ENCODE results near the gene ZBTB4.
A peak's percentile ranks its signal among the peaks of the same experiment; 100 is the strongest.
"Not testable (repeated sequence)": the region's sequence is repeated elsewhere in the genome, so short reads cannot be mapped to it uniquely, and the experiment has no call there.

The ZBTB4 gene

GRCh38 chr17:7469843-7470242 lies 9.6 kb downstream of the ZBTB4 start:
- not testable (repeated sequence) for DNase-seq

GRCh38 chr17:7468804-7469389 lies 10.5 kb downstream of the ZBTB4 start:
- DNase-seq = no peak

- no peak for DNase-seq
Observed at GRCh38 chr17:7468290-7468689, 11.1 kb downstream of the ZBTB4 start.

GRCh38 chr17:7467498-7467897 lies 11.9 kb downstream of the ZBTB4 start:
- DNase-seq = no peak

GRCh38 chr17:7466639-7467341 lies 12.6 kb downstream of the ZBTB4 start:
- peak in 1 of 2 donors; percentile 49 for DNase-seq

GRCh38 chr17:7466318-7466638 lies 13.2 kb downstream of the ZBTB4 start:
- DNase-seq = no peak

- no peak for DNase-seq
Observed at GRCh38 chr17:7465597-7466275, 13.7 kb downstream of the ZBTB4 start.

- no peak for DNase-seq
Observed at GRCh38 chr17:7464081-7464480, 15.3 kb downstream of the ZBTB4 start.

- no peak for DNase-seq
Observed at GRCh38 chr17:7463372-7463846, 16.0 kb downstream of the ZBTB4 start.

- no peak for DNase-seq
Observed at GRCh38 chr17:7462474-7463371, 16.7 kb downstream of the ZBTB4 start.

- DNase-seq = no peak
Observed at GRCh38 chr17:7460850-7461660, 18.4 kb downstream of the ZBTB4 start.

- DNase-seq = no peak
Observed at GRCh38 chr17:7459961-7460545, 19.4 kb downstream of the ZBTB4 start.

- no peak for DNase-seq
Observed at GRCh38 chr17:7448461-7448860, 31.0 kb downstream of the ZBTB4 start.

- DNase-seq = peak; percentile 21 to 43
Observed at GRCh38 chr17:7445619-7445968, 33.8 kb downstream of the ZBTB4 start.

GRCh38 chr17:7444682-7445618 lies 34.5 kb downstream of the ZBTB4 start, which contains the start of gene CHRNB1:
Gene CHRNB1 (plus strand): TSS chr17:7445061. CDS start chr17:7445128, 67 bp downstream.
- peak in 1 of 2 donors; percentile 60 for DNase-seq

- DNase-seq = no peak
Observed at GRCh38 chr17:7443499-7444485, 35.6 kb downstream of the ZBTB4 start.

GRCh38 chr17:7442142-7442541 lies 37.3 kb downstream of the ZBTB4 start:
- DNase-seq = no peak

GRCh38 chr17:7441266-7441665 lies 38.2 kb downstream of the ZBTB4 start:
- DNase-seq = no peak

GRCh38 chr17:7440834-7441195 lies 38.6 kb downstream of the ZBTB4 start:
- DNase-seq = no peak

All from CD4-positive, alpha-beta T cell treated with Interleukin-1 beta for 1 hour (primary cell).